ENCODE measurements around the gene PANK2.
"Not testable (repeated sequence)": the region's sequence is repeated elsewhere in the genome, so short reads cannot be mapped to it uniquely, and the experiment has no call there.

Gene PANK2

DNA sequence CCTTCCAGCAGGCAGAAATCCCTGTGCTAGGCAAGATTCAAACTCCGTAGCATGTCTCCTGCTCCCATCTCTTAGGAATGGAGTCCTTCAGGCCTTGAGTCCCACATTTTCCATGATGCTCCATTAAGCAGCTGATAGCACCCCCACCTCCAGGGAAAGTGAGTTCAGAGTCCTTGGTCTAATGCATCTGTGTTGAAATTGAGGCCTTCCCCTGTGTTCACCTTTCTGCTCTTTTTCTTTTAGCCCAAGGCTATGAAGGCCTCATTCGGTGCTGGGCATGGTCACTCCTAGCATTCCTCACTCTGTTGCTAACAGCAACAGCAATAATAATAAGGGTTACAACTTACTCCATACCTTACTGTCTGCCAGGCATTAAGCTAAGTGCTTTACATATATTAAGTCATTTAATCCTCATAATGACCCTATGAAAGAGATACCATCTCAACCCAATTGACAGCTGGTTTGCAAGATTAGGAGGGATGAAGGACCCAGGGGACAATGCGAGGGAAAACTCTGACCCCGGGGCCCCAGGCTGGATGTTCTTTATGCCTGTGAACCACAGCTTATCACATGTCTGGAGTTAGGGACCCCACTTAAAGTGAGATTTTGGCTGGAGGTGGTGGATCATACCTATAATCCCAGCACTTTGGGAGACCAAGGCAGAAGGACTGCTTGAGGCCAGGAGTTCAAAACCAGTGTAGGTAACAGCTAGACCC, 17.5 kb upstream of the PANK2 start:
- DNase-seq: no peak

DNA sequence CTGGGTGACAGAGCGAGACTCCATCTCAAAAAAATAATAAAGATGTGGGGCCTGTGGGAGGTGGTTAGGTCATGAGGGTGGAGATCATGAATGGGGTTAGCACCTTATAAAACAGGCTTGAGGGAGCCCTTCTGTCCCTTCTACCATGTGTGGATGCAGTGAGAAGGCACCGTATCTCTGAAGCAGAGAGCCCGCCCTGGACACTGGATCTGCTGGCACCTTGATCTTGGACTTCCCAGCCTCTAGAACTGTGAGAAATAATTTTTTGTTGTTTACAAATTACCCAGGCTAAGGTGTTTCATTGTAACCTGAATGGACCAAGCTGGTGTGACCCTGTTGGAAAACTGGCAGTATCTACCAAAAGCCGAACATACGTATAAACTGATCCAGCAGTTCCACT, 15.7 kb upstream of the PANK2 start:
- DNase-seq: no peak

DNA sequence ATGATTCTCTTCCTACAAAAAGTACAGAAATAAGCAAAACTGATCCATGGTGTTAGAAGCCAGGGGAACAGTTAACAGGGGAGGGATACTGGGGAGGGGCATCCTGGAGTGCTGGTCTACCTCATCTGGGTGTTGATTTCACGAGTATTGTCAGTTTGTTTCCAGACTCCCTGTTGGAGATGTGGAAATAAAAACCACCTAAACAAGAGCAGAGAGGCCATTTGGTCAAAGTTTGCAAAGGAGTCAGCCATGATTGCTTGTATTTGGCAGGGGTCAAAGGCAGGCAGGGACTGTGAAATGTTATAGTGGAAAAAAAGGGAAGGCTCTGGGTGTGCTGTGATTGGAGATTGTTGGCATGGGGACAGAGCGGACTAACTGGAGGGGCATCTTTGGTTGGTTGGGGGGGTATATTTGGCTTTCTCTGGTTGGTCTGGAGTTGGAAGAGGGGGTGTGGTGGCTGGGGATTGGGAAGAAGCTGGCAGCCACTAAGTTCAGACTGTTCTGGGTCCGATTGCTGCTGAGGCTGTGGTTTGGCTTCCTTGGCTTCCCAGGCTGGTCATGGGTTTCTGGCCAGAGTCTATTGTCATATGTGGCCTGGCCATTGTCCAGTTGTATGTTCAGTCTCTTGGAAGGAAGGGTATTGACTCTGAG, 14.9 kb upstream of the PANK2 start:
- no peak for DNase-seq

DNA sequence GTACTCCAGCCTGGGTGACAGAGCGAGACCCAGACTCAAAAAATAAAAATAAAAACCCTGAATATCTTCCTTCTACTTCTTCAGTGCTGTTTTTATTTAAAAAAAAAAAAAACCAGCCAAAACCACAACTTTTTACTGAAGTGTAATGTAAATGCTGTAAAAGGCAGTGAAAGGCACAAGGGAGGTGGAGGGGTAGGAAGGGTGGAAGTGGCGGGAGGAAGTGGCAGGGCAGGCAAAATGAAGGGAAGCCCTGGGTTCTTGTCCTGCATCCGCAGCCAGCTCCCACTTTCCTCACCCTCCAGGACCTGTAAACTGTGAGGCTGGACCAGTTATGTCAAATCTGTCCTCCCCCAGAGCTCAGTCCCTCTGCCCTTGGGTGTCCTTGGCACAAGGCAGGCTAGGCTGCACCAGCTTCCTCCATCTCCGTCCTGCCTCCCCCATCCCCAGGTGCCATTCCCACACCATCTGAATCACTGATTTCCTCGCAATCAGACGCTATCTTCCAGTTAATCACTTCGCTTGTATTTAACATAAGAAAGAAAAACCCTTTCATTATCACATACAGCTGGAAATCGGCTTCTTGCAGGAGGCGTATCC, 13.7 kb upstream of the PANK2 start:
- DNase-seq: no peak

DNA sequence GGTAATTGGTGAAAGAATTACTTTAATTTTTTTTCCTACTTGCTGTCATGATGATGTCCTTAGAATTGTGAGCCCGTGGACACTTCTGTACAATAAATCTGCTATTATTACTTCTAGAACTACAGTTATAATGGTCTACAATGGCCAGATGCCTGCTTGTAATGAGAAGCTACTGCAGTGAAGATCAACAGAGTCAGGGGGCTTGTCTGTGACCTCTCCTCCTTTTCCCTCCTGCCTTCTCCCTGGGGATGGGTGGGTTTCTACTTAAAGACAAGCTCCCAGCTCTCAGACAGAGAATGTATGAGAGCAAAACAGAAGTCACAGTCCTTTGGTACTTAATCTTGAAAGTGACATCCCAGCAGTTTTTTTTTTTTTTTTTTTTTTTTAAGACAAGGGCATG, 13.2 kb upstream of the PANK2 start:
- no peak for DNase-seq

DNA sequence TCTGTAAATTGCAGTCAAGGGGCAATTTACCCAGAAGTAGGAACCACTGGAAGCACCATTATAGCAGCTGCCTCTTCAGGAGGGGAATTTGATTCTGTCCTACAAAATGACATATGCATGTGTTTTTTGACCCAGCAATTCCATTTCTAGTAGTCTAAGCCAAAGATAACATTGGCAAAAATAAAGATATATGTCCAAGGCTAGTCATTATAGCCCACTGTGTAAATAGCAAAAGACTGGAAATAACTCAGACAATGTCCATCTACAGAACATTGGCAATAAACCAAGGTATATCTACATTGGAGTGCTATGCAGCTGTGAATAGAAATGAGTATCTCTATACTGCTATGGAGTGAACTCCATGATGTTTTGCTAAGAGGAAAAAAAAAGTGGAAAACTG, 12.5 kb upstream of the PANK2 start:
- no peak for DNase-seq

DNA sequence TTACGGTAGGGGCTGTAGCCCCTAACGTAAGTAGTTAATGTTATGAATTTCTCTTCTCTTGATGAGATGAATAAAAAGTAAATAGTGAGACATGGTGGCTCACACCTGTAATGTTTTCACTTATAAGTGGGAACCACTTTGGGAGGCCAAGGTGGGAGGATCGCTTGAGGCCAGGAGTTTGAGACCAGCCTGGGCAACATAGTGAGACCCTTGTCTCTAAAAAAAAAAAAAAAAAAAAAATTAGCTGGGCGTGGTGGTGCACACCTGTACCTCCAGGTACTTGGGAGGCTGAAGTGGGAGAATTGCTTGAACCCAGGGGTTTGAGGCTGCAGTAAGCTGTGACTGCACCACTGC, 10.3 kb upstream of the PANK2 start:
- DNase-seq: not testable (repeated sequence)

DNA sequence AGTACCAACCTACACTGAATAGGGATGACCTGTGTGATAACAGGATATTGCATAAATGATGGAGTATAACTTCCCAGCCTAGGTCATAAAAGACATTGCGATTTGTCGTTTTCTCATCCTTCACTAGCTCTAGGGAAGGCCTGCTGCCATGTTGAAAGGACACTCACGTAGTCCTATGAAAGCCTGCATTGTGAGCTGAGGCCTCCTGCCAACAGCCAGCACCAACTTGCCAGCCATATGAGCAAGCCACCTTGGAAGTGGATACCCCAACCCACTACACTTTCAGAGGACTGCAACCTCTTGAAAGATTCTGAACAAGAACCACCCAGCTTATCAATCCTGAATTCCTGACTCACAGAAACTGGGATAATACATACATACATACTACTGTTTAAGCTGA, 3.5 kb upstream of the PANK2 start:
- no peak for DNase-seq

DNA sequence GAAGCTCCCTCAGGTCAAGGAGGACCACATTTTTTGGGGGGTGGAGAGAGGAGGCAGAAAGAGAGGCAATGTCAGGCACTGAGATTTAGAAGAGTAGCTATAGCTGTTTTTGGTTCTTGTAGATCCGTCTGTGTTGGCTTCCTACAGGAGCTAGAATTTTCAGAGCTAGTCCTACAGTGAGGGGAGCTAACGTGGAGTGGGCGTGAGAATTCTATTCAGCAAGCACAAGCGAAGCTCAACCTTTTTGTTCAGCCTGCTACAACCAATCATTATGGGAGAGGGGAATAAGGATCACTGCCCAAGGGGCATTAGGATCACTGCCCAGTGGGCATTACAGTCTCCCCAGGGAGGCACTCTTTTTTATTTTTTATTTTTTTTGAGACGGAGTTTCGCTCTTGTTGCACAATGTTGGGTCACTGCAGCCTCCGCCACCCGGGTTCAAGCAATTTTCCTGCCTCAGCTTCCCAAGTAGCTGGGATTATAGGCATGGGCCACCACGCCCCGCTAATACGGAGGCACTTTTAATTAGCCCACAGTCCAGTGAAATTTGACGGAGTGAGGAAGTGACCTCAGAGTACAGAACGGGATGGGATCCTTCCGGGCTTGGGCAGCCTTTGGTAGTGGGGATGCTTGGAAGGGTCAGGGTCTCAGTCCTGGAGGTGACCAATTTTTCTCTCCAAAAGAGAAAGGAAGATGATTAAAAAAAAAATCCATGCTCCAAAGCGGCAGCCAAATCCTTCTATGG, 1.1 kb upstream of the PANK2 start:
- DNase-seq: no peak

DNA sequence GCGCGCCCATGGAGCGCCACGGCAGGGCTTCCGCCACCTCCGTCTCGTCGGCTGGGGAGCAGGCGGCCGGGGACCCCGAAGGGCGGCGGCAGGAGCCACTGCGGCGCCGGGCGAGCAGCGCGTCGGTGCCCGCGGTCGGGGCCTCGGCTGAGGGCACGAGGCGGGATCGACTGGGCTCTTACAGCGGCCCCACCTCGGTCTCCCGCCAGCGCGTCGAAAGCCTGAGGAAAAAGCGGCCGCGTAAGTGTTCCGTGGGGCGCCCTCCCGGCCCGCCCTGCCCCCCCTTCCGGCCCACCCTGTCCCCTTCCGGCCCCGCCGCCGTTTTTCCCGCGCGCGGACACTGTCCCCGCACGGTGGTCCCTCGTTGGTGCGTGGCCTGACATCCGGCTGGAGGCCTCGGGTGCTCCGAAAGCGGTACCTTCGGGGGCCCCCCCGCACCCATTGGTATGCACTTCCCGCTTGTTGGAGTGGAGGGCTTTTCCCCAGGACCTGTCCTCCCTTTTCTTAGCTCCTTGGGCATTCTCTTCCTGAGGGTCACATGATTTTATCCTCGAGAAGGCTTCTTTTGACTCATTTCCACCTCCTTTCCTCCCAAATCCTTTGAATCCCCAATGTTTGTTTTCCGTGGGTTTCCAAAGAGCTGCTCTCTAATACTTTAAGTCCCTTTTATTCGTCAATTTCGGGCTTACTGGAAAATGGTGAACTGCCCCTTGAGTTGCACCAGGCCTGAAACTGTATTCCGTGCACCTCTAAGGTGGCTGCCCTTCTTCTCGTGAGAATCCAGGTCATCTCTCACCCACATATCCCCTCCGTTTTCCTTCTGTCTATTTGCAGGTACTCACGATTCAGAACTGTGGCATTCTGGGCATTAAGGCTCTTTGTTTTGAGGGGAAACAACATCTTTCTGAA, 556 bp downstream of the PANK2 start:
- peak; percentile 51 for DNase-seq

DNA sequence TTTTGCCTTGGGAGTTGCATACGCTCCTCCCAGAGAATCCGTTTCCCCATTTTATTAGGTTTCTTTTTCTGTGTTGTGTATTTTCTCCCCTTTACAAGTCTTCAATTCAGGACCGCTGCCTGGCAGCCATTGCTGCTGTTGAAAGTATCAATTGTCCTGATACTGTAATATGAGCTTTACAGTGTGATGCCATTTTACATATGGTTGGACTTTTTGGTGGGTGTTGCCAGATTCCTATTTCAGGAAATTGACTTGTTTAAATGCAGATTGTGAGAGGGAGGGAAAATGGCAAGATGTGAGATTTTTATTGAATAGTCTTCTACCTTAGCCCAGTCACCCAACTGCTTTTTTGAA, 1.2 kb downstream of the PANK2 start:
- no peak for DNase-seq

DNA sequence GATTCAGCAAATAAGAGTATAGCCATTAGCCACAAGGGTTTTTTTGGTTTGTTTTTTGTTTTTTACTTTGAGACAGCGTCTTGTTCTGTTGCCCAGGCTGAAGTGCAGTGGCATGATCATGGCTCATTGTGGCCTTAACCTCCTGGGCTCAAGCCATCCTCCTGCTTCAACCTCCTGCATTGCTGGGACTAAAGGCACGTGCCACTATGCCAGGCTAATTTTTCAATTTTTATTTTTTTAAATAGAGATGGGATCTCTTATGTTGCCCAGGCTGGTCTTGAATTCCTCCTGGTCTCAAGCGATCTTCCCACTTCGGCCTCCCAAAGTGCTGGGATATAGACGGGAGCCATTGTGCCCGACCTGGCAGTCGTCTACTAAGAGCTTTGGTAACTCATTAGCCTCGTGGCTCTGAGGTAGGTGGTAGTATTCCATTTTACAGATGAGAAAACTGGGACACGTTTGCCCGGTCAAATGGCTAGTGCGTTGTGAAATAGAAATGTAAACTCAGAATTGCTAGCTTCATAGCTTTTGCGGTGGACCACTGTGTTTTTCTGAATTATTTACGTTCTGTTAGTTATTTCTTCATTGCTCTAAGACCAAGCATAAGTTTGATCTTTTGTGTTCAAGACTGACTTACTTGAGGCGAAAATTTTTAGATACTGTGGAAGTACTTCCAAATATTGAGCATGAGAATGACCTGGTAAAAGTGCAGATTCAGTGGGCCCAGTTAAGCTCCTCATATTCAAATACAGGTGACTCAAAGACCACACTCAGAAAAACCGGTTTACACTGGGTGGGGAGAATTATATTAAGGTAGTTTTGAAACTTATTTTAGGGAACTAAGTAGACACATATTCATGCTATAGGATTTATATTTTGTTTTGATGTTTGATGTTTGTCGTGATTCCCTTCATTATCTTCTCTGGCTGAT, 2.1 kb downstream of the PANK2 start:
- no peak for DNase-seq

DNA sequence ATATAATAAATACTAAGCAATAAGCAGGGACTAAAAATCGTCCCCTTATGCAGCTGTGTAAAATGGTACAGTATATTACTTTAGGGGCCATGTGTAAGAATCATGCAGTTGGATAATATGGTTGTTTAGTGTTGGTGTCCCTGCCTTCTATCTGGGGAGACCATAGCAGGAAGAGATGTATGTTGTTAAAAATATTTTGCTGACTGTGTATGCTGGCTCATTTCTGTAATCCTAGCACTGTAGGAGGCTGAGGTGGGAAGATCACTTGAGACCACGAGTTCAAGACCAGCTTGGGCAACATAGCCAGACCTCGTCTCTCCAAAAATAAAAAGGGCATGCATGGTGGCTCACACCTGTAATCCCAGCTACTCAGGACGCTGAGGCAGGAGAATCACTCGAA, 5.6 kb downstream of the PANK2 start:
- no peak for DNase-seq

DNA sequence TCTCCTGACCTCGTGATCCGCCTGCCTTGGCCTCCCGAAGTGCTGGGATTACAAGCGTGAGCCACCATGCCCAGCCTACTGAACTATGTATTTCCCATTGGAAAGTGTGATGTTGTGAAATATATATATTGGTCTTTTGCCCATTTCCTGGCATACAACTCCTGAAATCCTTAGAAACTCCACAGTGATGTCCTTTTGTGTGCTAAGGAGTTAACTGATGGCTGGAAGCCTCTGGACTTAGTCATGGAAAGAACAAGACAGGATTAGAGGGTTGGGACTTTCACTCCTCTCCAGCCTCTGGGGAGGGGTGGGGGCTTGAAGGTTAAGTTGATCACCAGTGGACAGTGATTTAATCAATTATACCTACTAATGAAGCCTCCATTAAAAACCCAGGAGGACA, 7.1 kb downstream of the PANK2 start:
- DNase-seq: no peak

DNA sequence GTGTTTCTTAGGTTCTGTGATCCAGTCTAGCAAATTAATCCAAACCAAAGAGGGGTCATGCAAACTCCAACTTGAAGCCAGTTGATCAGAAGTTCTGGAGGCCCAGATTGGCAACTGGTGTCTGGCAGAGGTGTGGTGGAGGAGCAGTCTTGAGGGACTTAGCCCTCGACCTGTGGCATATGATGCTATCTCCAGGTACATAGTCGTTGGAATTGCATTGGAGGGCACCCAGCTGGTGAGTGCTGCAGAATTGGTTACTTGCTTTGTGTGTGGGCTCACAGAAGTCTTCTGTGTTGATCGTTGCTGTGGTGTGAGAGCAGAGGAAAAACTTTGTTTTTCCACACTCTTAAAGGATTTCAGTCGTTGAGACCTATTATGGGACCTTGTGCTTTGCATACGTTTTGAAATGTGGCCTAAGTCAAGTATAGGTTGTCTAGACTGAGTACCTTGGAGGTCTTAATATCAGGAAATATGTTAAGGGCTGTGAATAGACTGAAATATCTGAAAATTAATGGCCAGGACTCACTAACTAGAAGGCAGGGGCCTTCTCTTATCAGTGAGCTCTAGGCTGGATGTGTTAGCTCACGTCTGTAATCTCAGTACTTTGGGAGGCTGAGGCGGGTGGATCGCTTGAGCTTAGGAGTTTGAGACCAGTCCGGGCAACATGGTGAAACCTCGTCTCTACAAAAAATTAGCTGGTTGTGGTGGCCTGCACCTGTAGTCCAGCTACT, 7.8 kb downstream of the PANK2 start:
- DNase-seq: no peak

DNA sequence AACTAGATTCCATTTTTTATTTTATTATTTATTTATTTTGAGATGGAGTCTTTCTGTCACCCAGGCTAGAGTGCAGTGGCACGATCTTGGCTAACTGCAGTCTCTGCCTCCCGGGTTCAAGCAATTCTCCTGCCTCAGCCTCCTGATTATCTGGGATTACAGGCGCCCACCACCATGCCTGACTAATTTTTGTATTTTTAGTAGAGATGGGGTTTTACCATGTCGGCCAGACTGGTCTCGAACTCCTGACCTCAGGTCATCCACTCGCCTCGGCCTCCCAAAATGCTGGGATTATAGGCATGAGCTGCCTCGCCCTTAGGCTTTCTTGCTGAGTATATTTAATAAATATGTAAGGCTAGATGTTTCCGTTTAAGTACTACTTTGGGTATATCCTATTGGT, 9.0 kb downstream of the PANK2 start:
- DNase-seq: not testable (repeated sequence)

DNA sequence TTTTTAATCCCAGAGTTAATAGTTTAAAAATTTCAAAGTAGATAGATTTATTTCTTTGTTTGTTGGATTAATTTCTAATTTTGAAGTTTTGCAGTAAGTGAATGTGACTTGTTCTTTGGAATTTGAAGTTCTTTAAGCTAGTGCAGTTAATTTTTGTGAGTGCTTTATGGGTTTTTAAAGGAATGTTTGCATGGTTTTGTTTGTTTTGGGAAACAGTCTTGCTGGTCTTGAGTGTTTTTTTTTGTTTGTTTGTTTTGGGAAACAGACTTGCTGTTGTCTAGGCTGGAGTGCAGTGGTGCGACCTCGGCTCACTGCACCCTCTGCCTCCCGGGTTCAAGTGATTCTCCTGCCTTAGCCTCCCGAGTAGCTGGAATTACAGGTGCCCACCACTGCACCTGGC, 9.5 kb downstream of the PANK2 start:
- no peak for DNase-seq

DNA sequence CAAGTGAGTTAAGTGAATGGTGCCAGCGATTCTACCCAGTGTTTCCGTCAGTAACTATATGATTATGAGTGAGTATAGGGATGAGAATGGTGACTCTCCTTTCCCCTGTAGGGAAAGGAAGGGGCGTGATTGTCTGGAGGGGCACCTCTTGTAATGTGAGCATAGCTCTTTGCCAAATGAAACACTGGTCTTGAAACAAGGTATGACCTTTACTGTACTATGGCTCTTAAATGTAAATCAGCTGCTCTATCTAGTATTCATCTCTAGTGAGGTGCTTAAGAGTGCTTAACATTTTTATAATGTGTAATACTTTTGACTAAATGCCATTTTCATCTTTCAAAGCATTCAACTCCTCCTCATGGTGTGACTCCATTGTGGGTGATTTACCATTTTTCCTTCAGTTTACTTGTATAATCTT, 11.0 kb downstream of the PANK2 start:
- no peak for DNase-seq

DNA sequence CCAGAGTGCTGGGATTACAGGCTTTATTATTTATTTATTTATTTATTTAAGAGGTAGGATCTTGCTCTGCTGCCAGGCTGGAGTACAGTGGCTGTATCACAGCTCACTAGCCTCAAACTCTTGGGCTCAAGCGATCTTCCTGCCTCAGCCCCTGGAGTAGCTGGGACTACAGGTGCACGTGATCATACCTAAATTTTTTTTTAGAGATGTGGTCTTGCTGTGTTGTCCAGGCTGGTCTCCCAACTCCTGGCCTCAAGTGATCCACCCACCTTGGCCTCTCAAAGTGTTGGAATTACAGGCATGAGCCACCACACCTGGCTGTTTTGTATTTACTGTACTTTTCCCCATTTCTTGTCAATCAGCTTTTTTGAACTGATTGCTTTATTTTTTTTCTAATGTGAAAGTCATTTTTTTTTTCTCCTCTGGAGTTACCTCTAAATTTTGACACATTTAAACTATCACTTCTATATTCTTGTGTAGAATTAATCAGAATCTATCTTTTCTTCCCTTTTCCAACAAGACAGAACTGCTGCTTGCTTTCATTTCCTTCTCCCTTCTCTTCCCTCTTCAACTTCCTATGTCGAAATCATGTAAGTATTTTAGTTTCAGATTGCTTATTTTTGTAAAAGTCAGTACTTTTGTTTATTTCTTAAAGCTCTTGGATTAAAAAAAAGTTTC, 12.0 kb downstream of the PANK2 start:
- DNase-seq: no peak

DNA sequence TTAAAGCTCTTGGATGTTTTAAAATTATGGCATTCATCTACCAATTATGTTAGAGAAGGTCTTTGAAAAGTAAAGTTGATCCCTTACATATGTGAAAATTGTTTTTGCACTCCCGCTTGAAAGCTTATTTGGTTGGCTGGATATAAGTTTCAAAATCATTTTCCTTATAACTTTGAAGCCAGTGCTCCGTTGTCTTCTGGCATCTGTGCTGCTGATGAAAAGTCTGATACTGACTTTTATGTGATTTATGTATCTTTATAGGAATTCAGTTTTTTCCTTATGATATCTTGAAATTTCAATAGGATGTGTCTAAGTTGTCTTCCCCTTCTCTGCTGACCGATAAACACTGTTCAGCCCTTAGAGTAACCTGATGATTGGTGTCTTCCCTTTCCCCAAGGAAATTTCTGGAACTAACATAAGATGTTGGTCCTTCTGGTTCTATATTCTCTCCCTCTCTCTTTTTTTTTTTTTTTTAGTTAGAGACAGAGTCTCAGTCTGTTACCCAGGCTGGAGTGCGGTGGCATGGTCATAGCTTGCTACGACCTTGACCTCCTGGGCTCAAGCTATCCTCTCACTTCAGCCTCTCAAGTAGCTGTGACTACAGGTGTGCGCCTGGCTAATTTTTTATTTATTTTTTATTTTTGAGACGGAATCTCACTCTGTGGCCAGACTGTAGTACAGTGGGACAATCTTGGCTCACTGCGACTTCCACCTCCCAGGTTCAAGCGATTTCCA, 12.7 kb downstream of the PANK2 start:
- DNase-seq: no peak
